HG02623 (cell line): ENCODE results near the gene CYLC1.
A peak's percentile ranks its signal among the peaks of the same experiment; 100 is the strongest.

ENCODE experiments used
- ATAC-seq: cut with Tn5 transposase; IDR thresholded peaks from one replicate; pipeline ENCODE4 v1.9.1; 2021; ENCODE audit warnings: moderate library complexity; ENCODE audit not compliant: unreplicated experiment

Gene CYLC1

DNA sequence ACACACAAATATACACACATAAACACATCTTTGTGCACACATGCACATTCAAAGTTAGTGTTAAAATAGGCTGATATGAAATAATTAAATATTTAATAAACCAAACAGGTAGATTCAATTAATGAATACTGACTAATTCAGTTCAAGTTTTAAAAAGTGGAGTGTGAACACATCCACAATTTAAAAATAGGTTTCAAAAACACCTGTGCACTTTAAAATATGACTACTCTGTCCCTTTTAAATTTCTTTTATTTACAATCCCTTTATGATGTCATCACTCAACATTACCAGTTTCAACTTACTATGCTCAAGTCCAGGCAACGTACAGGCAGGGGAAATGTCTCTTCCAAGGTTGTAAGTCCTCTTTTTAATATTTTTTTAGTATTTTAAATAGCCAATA, at the start of gene CYLC1:
TSS of gene CYLC1 (plus strand) at position 301 of the 400 bp plus-strand sequence. CDS start at position 338, 37 bp downstream.
- no peak for ATAC-seq

GRCh38 chrX:83819304-83819703, 41.6 kb upstream of the CYLC1 start:
- no peak for ATAC-seq

GRCh38 chrX:83829874-83830273, 31.1 kb upstream of the CYLC1 start:
- peak; percentile 64 for ATAC-seq

GRCh38 chrX:83845397-83845796, 15.5 kb upstream of the CYLC1 start:
- ATAC-seq, result peak; percentile 96

- ATAC-seq, result no peak
Measured at GRCh38 chrX:83847339-83847738, 13.6 kb upstream of the CYLC1 start.

DNA sequence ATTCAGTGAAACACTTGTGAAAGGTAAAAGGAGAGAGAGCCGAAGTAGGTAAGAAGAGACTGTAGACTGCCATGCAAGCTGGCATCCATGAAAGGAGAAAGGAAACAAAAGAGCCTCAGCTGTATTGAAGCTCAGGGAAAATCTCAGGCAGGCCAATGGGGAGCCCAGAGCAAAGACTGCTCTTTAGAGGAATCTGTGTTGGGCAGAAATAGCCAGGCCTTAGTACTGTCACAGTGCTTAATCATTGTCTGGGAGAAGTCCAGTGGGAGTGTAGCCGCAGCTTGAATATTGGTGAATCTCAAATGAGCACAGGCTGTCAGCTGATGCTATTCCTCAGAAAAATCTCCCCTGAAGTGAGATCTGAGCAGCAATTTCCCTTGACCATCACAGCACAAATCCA, 27.6 kb downstream of the CYLC1 start:
- ATAC-seq, result no peak

DNA sequence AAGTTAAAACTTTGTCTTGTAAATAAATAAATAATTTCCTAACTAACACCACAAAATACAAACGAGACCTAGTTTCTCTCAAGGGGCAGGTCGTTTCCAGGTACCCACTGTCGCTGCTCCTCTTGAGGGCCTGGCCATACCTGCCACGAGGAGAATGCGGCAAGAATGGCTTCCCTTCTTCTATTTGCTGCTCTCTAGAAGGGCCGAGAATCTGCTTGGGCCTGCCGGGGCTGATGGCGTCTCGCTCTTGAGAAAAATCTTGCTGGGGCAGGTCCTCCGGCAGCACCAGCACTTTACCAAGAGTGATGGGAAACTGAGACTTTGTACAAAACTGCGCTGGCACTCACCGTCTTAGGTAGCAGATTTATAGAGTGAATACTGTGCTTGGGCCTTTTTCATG, 31.5 kb downstream of the CYLC1 start:
- ATAC-seq, result no peak

DNA sequence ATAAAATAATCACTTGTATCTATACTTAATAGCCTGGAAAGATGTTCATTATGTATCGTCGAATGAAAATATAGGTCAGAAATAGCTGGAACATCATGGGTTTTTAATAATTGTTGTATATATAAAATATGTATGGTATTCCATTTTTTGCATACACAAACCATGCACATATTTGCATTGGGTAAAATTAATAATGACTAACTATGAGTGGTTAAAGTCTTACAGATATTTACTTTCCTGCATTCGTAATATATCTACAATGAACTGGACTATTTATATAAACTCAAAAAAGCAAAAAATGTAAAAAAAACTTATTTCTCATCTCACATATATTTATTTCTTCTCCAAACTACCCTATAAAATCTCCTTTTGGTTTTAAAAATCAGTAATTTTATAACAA, 46.0 kb downstream of the CYLC1 start:
- no peak for ATAC-seq

GRCh38 chrX:83916525-83916924, 55.6 kb downstream of the CYLC1 start:
- ATAC-seq, result no peak

- no peak for ATAC-seq
Measured at GRCh38 chrX:83934220-83934619, 73.3 kb downstream of the CYLC1 start.
